CD4-positive, alpha-beta T cell treated with Interleukin-21 for 1 hour (primary cell): ENCODE measurements around the gene CIAPIN1.
"Not testable (repeated sequence)": the region's sequence is repeated elsewhere in the genome, so short reads cannot be mapped to it uniquely, and the experiment has no call there.

ENCODE experiments used
- DNase-seq: peaks from one replicate; pipeline ENCODE4 v3.0.0-alpha.2; 2020

The CIAPIN1 gene

DNA sequence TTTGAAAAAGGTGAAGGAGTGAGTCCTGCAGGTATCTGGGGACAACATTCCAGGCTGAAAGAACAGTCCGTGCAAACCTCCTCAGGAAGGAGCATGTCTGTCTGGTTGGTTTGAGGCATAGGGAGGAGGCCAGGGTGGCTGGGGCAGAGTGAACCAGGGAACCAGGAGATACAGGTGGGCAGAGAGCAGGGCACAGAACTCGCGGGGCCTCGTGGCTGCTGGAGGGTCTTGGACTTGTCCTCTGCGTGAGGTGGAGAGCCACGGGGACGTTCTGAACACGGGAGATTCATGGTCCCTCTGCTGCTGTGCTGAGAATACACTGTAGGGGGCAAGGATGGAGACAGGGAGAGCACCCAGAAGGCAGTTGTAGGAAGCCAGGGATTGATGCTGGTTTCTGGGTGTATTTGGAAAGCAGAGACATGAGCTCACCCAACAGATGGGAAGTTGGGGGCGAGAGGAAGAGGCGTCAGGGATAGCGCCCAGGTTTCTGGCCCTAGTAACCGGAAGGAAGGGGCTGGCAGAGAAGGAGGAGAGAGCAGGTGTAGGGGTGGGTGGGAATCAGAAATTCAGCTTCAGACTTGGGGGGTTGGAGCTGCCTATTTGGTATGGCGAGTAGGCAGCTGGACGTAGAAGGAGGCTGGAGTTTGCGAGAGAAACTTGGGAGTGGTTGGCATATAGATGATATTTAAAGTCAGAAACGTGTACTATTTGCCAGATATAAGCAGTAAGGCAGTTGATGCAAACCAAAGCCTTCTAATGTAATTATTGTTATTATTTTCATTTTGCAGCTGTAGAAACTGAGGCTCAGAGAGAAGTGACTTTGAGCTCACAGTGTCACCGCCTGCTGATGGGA lies 43.0 kb downstream of the CIAPIN1 start, which contains the start of gene CCL17:
TSS of gene CCL17 (plus strand) at position 803 of the 853 bp plus-strand sequence. CDS start 9,166 bp downstream, outside the sequence.
- no peak for DNase-seq

DNA sequence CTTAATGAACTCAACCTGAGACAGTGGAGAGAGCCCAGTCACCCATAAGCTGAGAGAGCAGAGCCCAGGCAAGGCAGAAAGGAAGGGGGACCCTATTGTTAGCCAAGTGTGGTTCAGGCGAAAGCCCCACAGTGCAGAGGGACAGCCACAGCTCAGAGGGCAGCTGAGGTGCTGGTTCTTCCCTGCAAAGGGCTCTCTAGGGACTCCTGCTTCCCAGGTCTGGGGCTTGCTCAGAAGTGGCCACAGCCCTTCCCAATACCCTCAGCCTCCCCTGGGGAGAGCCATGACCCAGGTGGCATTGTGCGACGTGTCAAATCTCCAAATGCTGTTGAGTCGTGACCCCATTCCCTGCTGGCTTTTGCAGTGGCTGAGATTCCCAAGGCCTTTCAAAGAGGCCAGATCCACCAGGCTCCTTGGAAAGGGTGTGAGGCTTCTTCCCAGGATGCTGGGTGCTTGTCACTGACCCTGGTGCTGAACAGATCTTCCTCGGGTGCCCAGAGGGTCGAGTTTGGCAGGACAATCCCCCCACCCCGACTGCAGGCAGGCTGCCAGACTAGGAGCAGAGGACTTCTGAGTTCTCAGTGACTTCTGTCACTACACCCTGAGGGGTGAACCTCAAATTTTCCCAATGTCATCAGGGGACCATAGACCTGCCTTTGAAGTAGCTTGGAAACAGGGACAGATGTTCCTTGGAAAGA lies 45.1 kb downstream of the CIAPIN1 start:
- no peak for DNase-seq

DNA sequence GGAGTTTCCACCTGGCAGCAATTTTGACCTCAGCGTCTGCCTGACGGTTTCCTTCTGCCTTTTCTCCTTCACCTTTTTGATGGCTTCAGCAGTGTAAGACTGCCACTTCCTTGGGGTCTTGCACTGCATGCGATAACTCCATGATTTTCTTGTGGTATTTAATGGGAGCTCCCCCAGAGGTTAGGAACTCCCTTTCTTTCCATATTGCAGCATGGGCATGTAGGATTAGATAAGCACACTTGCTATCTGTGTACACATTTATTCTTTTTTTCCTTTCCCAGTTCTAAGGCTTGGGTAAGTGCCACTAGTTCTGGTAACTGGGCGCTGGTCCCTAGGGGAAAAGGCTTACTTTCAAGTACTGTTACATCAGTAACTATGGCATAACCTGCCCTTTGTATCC lies 49.7 kb downstream of the CIAPIN1 start:
- not testable (repeated sequence) for DNase-seq

DNA sequence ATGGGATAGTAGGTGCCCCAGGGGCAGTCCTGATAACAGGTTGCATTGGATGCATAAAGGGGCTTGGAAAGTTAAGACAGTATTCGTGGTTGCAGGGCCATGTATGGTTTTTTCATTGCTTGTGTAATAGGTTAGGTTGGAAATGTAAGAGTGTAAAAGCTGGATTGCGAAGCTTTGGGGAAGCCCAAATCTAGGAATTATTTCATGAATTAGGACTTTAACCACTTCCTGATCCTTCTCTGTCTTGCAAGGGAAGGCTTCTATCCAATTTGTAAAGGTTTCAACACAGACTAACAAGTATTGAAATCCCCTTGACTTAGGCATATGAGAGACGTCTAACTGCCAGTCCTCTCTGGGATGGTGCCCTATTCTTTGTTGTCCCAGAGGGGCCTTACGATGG lies 50.4 kb downstream of the CIAPIN1 start:
- DNase-seq, result no peak

DNA sequence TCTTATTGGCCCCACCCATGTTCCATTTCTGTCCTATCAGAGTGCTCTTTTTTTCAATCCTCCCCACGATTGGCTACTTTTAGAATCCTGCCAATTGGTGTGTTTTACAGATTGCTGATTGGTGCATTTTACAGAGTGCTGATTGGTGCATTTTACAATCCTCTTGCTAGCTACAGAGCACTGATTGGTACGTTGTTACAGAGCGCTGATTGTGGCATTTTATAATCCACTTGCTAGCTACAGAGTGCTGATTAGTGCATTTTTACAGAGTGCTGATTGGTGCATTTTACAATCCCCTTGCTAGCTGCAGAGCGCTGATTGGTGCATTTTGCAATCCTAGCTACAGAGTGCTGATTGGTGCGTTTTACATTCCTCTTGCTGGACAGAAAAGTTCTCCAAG lies 52.2 kb downstream of the CIAPIN1 start:
- DNase-seq, result no peak

DNA sequence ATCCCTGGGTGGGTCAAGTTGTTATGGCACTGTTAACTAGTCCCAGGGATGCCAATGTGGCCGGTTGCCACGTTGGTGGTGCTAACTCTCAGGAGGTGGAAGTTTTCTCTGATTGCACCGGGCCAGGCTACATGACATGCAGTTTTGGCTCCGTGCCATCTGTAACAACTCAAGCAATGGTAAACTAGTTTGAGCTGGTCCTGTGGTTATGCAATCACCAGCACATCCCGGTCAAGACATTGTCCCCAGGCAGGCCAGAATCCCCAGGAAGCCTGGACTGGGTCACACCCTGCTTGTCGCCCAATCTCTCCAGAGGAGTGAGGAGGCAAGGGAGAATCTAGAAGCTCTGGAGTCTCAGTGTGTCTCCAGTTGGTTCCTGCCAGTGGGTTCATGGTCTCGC lies 52.7 kb downstream of the CIAPIN1 start:
- no peak for DNase-seq

DNA sequence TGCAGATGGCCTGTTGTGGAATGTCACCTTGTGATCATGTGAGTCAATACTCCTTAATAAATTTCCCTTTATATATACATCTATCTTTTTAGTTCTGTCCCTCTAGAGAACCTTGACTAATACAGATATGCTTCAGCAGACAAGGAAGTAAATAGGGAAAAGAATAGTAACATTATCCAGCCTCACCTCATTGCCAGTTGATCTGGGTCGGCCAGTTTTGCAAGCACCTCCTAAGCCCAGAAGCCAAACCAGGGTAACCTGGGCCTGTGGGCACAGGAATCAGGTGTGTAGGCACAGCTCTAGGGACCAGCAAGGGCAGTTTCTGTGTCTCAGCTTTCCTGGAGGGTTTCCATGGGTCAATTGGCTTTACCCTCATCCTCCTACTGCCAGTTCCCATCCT lies 54.5 kb downstream of the CIAPIN1 start:
- no peak for DNase-seq

DNA sequence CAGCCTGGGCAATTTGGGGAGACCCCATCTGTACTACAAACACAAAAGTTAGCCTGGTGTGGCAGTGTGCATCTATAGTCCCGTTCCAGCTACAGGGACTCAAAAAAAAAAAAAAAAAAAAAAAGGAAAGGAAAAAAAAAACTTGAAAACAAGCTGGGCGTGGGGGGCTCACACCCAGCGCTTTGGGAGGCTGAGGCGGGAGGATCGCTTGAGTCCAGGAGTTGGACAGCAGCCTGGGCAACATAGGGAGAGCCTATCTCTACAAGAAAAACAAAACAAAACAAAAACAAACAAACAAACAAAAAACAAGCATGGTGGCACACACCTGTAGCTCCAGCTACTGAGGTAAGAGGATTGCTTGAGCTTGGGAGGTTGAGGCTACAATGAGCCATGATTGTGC lies 55.5 kb downstream of the CIAPIN1 start:
- DNase-seq, result no peak

DNA sequence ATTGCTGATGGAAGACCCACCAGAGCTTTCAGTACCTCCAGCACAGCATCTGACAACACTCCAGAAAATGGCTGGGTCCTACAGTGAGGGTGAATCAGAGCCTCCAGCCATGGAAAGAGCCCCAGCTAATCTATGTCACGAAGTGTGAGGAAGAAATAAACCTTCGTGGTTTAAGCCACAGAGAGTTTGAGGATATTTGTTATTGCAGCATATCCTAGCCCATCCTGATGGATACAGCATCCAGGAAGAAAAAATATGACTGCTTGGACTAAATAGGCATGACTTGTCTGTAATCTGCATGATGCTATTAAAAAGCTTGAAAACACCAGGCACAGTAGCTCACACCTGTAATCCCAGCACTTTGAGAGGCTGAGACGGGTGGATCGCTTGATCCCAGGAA lies 55.9 kb downstream of the CIAPIN1 start:
- no peak for DNase-seq

DNA sequence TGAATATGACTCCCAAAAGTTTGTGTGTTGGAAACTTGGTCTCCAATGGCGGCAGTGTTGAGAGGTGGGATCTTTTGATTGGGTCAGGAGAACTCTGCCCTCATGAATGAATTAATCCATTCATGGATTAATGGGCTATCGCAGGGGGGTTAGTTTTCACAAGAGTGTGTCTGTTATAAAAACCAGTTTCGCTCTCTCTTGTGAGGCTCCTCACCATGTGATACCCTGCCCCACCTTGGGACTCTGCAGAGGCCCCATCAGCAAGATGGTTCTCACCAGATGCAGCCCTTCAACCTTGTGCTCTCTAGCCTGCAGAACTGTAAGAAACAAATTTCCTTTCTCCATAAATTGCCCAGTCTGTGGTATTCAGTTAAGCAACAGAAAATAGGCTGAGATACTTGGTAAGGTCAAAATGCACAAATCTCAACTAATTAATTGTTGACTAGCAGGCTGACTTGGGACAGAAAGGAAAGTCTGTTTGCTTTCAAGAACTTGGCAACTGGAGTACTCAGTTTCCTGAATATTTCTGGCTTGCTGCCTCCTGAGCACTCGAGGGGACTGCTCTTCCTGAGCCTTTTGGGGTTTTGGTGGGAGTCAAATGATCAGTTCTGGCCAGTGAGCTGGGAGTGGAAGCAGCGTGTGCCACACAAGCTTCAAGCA lies 56.4 kb downstream of the CIAPIN1 start:
- no peak for DNase-seq

DNA sequence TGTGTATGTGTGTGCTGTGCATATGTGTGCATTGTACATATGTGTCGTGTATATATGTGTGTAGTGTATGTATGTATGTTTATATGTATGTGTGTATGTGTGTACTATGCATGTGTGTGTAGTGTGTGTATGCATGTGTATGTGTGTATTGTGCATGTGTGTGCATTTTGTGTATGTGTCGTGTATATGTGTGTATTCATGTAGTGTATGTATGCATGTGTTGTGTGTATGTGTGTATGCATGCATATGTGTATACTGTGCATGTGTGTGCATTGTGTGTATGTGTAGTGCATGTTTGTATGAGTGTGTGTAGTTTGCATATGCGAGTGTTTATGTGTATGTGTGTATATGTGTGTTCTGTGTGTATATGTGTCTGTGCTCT lies 58.1 kb downstream of the CIAPIN1 start:
- DNase-seq, result no peak

DNA sequence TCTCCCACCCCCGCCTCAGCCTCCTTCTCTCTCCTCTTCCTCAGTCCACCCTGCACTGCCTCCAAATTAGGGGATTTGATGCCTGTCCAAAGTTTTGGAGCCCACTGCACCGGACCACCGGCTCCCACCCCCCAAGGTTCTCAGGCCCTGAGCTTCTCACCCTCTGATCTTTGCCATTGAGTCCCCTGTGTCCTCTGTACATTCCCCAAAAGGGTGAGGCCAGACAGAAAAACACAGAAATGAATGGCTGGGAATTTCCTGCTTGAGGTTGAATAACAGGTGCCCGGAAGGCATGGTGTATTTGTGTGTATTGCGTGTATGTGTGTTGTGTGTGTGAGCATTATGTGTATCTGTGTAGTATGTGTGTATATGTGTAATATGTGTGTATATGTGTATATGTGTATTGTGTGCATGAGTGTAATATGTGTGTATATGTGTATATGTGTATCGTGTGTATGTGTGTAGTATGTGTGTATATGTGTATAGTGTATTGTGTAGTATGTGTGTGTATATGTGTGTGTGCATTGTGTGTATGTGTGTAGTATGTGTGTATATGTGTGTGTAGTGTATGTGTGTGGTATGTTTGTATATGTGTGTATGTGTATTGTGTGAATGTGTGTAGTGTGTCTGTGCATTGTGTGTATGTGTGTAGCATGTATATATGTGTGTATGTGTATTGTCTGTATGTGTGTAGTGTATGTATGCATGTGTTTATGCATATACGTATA lies 58.7 kb downstream of the CIAPIN1 start:
- no peak for DNase-seq

DNA sequence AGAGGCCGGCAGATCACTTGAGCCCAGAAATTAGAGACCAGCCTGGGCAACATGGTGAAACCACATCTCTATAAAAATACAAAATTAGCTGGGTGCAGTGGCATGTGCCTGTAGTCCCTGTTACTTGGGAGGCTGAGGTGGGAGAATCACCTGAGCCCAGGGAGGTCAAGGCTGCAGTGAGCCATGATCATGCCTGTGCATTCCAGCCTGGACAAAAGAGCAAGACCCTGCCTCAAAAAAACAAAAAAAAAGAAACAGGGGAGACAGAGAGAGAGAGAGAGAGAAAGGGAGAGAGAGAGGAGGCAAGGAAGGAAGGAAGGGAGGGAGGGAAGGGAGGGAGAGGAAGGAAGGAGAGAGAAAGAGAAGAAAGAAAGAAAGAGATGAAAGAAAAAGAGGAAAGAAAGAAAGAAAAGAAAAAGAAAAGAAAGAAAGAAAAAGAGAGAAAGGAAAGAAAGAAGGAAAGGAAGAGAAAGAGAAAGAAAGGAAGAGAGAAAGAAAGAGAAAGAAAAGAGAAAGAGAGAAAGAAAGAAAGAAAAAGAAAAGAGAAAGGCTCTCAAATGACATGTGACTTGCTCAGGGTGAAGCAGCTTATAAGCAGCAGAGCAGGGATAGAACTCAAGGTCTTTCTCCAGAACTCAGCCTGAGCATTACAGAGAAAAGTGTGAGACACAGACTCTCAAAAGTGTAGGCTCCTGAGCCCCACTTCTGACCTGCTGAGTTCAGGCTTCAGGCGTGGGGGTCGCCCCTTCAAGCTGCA lies 59.4 kb downstream of the CIAPIN1 start:
- DNase-seq, result no peak

DNA sequence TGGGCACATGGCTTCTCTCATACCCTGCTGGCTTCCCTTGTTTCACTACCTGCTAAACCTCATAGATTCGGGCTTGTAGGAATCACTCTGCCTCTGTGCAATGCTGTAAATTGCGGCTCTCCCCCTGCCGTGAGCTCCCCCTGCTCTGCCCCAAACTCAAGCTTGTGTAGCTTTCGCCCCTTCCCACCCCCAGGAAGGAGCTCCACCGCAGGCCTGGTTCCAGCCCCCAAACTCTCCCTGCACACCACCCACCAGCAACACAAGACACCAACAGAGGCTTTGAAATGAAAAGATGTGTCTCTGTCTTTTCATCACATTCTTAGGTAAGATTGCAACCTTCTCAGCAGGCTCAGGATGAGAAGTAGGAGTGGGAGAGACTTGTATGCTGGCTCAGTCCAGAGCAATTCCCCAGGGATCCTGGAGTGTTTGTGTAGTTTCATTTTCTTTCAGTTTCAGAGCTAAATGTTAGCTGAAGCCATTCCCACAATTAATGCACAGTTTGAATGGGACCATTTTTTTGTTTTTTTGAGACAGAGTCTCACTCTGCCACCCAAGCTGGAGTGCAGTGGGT lies 60.7 kb downstream of the CIAPIN1 start:
- DNase-seq, result no peak

DNA sequence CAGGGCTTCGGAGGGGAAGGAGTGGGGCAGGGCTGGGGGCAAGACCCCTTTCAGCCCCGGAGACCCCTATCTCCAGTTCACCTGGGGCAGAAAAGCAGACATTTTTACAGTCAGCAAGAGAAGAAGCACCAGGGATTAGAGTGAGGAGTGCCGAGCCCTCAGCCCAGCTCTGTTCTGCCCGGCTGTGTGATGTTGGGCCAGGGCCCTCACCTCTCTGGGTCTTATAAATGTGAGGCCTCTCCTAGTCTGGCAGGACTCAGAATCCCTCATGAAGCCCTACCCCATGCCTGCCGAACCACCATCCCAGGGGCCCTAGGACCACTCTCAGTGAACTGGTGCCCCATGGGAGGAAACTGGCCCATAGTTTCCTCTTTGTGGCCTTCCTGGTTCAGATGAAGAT lies 62.1 kb downstream of the CIAPIN1 start:
- no peak for DNase-seq

DNA sequence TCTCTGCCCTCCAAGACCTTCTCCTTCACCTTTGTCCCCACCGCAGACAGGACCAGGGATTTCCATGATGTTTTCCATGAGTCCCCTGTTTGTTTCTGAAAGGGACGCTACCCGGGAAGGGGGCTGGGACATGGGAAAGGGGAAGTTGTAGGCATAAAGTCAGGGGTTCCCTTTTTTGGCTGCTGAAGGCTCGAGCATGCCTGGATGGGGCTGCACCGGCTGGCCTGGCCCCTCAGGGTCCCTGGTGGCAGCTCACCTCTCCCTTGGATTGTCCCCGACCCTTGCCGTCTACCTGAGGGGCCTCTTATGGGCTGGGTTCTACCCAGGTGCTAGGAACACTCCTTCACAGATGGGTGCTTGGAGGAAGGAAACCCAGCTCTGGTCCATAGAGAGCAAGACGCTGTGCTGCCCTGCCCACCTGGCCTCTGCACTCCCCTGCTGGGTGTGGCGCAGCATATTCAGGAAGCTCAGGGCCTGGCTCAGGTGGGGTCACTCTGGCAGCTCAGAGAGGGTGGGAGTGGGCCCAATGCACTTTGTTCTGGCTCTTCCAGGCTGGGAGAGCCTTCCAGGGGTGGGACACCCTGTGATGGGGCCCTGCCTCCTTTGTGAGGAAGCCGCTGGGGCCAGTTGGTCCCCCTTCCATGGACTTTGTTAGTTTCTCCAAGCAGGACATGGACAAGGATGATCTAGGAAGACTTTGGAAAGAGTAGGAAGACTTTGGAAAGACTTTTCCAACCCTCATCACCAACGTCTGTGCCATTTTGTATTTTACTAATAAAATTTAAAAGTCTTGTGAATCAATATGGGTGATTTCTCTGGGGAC lies 62.7 kb downstream of the CIAPIN1 start:
- DNase-seq, result no peak

DNA sequence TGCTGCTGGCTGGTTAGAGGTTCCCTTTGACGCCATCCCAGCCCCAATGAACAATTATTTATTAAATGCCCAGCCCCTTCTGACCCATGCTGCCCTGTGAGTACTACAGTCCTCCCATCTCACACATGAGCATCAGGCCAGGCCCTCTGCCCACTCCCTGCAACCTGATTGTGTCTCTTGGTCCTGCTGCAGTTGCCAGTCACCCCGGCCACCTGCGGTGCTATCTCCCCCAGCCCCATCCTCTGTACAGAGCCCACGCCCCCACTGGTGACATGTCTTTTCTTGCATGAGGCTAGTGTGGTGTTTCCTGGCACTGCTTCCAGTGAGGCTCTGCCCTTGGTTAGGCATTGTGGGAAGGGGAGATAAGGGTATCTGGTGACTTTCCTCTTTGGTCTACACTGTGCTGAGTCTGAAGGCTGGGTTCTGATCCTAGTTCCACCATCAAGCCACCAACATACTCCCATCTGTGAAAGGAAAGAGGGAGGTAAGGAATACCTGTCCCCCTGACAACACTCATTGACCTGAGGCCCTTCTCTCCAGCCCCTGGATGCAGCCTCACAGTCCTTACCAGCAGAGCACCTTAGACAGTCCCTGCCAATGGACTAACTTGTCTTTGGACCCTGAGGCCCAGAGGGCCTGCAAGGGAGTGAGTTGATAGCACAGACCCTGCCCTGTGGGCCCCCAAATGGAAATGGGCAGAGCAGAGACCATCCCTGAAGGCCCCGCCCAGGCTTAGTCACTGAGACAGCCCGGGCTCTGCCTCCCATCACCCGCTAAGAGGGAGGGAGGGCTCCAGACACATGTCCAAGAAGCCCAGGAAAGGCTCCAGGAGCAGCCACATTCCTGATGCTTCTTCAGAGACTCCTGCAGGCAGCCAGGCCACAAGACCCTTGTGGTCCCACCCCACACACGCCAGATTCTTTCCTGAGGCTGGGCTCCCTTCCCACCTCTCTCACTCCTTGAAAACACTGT lies 63.6 kb downstream of the CIAPIN1 start:
- DNase-seq, result no peak

DNA sequence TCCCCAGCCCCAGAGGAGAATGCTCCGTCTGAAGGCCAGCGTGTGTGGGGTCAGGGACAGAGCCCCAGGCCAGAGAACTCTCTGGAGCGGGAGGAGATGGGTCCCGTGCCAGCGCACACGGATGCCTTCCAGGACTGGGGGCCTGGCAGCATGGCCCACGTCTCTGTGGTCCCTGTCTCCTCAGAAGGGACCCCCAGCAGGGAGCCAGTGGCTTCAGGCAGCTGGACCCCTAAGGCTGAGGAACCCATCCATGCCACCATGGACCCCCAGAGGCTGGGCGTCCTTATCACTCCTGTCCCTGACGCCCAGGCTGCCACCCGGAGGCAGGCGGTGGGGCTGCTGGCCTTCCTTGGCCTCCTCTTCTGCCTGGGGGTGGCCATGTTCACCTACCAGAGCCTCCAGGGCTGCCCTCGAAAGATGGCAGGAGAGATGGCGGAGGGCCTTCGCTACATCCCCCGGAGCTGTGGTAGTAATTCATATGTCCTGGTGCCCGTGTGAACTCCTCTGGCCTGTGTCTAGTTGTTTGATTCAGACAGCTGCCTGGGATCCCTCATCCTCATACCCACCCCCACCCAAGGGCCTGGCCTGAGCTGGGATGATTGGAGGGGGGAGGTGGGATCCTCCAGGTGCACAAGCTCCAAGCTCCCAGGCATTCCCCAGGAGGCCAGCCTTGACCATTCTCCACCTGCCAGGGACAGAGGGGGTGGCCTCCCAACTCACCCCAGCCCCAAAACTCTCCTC lies 64.5 kb downstream of the CIAPIN1 start:
- no peak for DNase-seq
